Endometrial microvascular endothelial cells (primary cell): ENCODE measurements around the gene LRIG3. TPM values are rescaled to one million over a fixed set of nuclear protein-coding genes. Genes with fewer than 3 reads are reported as not detected.
"Not testable (repeated sequence)": the region's sequence is repeated elsewhere in the genome, so short reads cannot be mapped to it uniquely, and the experiment has no call there.

Source experiments
- in situ Hi-C: cut with HindIII; loops from 2 replicates; pipeline ENCODE4 v1.10.0; 2017; ENCODE audit warnings: low sequenced_read_pairs, low pct_unique_long_range_greater_than_20kb; ENCODE audit errors: inconsistent ontology term
- total RNA-seq: library from RNA; depleted of rRNA; stranded (reverse); fragments of >200 nt; gene quantifications from one replicate; pipeline ENCODE4 v1.2.3, GENCODE V29; 2015; ENCODE audit errors: inconsistent ontology term

LRIG3 gene
- total RNA-seq, 1 donor from 2014 or later, result 7.1 TPM

DNA sequence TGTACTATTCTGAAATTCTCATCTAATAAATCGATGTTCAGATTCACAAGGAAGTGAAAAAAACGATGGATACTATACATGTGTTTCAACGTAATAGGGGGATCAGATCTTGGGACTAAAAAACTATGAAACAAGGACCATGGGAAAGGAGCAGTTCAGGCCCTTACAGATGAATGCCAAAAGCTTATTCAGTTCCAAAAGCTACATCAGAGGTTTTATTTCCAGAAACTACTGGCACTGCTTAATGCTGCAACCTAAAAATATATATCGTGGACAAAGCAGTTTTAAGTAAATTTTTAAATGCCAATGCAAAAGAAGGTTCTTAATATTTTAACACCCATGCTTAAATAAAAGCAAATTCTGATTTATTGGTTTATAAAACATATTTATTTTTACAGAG, 38.5 kb downstream of the LRIG3 start:
- in situ Hi-C loops, result loop anchor here (25.0 kb wide), 2 partner anchors 345 to 545 kb away; no protein-coding TSS in a partner anchor

GRCh38 chr12:58880639-58881038, 39.7 kb downstream of the LRIG3 start:
- in situ Hi-C loops, result loop anchor here (25.0 kb wide), 2 partner anchors 343 to 543 kb away; no protein-coding TSS in a partner anchor

DNA sequence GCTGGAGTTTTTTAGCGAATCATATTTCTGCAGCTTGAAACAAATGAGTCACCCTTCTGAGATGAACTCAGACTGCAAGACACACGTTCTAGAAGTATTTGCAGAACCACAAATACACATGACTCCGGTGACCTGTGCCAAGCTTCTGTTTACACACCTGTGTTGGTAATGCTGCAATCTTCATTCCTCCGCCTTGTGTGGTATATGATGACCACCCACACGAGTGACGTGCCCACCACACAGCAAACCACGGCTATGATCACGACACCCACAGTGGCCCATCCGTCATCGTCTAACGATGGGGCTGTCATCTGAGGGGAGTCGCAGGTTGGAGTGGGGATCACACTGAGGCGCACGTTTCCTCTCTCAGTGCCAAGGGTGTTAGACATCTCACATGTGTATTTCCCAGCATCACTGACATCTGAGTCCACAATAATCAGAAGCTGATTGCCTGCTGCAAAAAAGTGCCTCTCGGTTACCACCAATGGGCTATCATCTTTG, 43.0 kb downstream of the LRIG3 start:
- in situ Hi-C loops, result loop anchor here (25.0 kb wide), 2 partner anchors 340 to 540 kb away; no protein-coding TSS in a partner anchor

GRCh38 chr12:58873496-58873895, 46.8 kb downstream of the LRIG3 start:
- in situ Hi-C loops, result no loop called here

DNA sequence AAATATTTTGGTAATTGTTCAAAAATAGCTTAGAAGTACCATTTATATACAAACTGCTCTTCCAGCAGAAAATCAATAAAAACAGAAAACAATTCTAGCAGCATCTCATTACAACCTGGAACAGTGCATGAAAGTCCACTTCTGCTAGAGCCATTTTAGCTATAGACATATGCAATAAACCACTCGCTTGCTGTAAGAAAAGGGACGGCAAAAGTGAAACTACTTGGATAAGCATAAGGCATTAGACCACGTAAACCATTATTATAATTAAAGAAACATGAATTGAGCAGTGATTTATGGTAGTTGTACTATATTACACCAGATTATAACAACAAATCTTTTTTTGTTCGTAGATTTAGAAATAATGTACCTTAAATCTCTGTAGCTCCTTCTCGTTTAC, 48.7 kb downstream of the LRIG3 start:
- in situ Hi-C loops, result no loop called here

DNA sequence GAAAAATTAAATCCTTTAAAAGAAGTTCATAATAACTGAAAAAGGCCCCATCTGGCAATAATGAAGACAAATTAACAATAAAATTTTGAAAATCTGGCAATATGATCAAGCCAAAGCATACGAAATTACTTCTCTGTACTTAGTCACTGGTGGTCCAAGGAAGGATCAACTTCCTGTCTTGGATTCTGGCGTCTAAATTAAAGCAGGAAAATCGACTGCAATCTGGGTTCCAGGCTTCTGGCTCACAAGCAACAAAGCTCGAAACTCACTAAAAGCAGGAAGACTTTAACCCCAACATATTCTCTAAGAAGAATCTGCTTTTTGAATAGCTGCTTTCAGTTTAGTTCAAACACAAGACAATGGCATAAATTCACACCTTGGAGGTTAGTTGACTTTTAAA, 49.7 kb downstream of the LRIG3 start:
- in situ Hi-C loops, result no loop called here

DNA sequence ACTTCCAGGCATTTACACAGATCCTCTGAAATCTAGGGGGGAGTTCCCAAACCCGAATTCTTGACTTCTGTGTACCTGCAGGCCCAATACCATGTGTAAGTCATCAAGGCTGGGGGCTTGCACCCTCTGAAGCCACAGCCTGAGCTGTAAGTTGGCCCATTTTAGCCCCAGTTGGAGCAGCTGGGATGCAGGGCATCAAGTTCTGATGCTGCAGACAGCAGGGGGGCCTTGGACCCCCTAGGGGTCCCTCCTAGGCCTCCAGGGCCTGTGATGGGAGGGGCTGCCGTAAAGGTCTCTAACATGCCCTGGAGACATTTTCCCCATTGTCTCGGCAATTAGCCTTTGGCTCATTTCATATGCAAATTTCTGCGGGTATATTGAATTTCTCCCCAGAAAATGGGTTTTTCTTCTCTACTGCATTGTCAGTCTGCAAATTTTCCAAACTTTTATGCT, 59.5 kb downstream of the LRIG3 start:
- in situ Hi-C loops, result no loop called here

DNA sequence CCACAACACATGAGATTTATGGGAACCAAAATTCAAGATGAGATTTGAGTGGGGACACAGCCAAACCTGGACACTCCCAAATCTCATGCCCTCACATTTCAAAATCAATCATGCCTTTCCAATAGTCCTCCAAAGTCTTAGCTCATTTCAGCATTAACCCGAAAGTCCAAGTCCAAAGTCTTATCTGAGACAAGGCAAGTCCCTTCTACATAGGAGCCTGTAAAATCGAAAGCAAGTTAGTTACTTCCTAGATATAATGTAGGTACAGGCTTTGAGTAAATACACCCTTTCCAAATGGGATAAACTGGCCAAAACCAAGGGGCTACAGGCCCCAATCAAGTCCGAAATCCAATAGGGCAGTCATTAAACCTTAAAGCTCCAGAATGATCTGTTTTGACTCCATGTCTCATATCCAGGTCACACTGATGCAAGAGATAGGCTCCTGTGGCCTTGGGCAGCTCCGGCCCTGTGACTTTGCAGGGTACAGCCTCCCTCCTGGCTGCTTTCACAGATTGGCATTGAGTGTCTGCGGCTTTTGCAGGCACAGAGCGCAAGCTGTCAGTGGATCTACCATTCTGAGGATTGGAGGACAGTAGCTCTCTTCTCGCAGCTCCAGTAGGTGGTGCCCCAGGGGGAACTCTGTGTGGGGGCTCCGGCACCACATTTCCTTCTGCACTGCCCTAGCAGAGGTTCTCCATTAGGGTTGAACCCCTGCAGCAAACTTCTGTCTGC, 60.1 kb downstream of the LRIG3 start:
- in situ Hi-C loops, result no loop called here

DNA sequence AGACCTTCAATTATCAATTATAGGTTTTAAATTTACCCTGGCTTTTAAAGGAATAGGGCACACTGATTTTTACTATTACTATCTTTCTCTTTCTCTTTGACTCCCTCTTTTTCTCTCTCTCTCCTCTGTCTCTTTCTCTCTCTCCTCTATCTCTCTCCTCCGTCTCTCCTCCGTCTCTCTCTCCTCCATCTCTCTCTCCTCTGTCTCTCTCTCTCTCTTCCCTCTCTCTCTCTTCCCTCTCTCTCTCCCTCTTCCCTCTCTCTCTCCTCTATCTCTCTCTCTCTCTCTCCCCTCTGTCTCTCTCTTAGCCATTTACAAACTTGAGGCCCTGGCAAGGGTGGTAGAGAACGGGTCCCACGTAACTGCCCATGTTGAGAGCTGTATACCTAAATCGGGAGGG, 62.3 kb downstream of the LRIG3 start:
- in situ Hi-C loops, result no loop called here

DNA sequence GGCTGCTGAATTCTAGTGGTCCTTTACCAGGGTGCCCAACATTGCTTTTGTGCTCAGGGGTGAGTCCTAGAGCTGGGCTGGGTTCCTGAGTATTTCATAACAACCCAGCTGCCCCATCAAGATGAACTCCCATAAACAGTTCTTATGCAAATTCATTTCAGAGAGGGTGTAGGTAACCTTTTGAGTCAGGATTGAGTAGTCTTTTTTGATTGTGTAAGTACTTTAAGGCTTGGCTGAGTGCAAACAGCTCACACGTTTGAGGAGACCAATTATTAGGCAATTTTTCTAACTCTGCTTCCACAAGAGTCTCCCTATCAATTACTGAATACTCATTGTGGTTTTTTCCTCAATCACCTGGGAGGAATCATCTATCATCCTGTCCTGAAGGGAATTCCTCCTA, 63.1 kb downstream of the LRIG3 start:
- in situ Hi-C loops, result not testable (repeated sequence)

DNA sequence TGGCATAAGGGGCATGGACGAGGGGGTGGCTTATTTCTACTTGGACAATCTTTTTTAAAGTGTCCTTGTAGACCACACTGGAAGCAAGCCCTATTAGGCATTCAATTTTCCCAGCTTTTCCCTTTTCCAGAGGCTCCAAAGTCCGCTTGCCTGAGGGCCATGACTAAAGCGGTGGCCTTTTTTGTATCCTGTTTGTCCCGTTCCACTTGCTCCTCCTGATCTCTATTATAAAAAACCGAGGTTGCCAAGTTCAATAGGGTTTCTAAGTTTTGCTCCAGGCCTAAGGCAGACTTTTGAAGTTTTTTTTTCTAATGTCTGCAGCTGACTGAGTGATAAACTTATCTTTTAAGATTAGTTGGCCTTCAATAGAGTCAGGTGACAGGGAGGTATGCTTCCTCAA, 64.7 kb downstream of the LRIG3 start:
- in situ Hi-C loops, result not testable (repeated sequence)

GRCh38 chr12:58850826-58851225, 69.5 kb downstream of the LRIG3 start:
- in situ Hi-C loops, result no loop called here

DNA sequence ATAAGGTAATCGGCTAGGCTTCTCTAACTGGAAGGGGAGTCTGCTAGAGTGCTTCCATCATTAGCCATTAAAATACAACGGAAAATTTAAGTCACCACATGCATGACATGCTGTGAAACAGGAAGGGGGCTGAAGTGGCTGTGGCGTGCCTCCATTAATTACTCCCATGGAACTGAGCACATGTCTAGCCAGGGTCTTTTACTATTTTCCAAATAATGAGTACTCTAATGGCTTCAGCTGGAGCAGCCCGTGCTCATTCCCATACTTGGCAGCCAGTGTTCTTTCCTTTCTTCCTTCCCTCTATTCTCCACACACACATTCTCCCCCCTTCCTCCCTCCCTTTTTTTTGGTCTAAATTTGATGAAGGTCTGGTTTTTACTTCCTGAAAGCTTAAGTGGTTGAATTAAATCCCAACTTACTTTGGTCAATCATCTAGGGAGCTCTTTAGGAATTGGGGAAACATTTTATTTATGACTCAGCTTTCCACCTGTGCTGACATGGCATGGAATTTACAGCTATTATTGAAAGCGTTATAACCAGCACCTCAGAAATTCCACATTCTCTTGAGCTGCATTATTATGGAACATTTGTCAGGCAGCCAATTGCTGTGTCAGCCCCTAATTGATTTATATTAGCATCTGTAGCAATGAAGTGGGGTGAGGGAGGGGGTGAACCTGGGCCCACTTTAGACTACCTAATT, 72.3 kb downstream of the LRIG3 start:
- in situ Hi-C loops, result no loop called here

- in situ Hi-C loops, result no loop called here
These were observed 76.1 kb downstream of the LRIG3 start for GRCh38 chr12:58844161-58844560.

- in situ Hi-C loops, result no loop called here
These were observed 79.1 kb downstream of the LRIG3 start for GRCh38 chr12:58841058-58841798.

GRCh38 chr12:58833853-58834252, 86.5 kb downstream of the LRIG3 start:
- in situ Hi-C loops, result no loop called here

- in situ Hi-C loops, result no loop called here
These were observed 87.4 kb downstream of the LRIG3 start for GRCh38 chr12:58832920-58833319.
